ENCODE measurements around the gene CCDC92.

DNA sequence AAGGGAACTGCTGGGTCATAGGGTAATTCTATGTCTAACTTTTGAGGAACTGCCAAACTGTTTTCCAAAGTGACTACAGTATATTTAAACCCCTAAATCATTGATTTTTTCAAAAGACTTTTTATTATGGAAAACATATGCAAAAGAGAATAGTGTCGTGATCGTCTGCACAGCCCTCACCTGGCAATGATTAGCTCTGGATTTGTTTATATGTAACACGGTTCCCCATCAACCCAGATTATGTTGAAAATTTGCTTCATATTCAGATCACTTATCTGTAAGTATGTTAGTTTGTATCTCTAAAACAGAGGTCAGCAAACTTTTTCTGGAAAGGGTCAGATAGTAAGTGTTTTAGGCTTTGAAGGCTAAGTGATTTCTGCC is 52.7 kb downstream of the CCDC92 start:
- TF ChIP-seq, protein P1, sequence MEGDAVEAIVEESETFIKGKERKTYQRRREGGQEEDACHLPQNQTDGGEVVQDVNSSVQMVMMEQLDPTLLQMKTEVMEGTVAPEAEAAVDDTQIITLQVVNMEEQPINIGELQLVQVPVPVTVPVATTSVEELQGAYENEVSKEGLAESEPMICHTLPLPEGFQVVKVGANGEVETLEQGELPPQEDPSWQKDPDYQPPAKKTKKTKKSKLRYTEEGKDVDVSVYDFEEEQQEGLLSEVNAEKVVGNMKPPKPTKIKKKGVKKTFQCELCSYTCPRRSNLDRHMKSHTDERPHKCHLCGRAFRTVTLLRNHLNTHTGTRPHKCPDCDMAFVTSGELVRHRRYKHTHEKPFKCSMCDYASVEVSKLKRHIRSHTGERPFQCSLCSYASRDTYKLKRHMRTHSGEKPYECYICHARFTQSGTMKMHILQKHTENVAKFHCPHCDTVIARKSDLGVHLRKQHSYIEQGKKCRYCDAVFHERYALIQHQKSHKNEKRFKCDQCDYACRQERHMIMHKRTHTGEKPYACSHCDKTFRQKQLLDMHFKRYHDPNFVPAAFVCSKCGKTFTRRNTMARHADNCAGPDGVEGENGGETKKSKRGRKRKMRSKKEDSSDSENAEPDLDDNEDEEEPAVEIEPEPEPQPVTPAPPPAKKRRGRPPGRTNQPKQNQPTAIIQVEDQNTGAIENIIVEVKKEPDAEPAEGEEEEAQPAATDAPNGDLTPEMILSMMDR (IDR thresholded peaks at IDR 0.05), result no peak
- no peak for TF ChIP-seq POLR2A (IDR thresholded peaks at IDR 0.05)
